ENCODE measurements around the gene PRAME. TPM values are rescaled to one million over a fixed set of nuclear protein-coding genes. Genes with fewer than 3 reads are reported as not detected.

Gene PRAME
- total and polyA plus RNA-seq, 10 of the 15 experiments (the other 5 are each of a cell fraction or from before 2014, with no cell fraction given): 0.40 to 2.5 (median 0.65) TPM

DNA sequence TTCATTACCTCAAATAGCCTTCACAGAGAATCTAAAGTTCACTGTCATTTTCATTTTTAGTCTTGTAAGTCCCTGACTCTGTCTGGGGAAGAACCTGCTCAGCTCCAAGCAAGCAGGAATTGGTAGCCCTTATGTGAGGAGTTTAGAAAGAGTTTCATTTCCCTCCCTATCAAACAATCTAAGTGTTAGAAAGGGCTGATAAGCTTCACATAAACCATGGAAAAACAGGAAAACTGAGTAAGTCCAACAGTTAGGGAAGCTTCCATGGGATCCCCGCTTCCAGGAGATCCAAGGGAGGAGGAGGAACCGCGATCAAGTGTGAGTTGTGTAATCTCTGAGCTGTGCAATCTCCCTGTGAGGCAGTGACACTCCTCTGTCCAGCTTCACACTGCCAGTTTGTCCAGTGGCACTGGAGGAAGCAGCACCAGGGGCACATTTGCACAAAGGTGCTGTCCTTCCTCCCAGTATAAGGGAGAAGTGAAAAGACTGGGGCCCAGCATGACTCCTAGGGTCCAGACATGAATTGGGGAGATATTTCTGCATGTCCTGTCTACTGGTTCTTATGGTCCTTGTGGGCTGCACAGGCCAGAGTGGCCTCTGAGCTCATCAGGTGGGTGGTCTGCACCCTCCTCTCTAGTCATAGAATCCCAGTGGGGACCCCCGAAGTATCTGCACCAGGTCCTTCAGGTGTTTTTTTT lies 4.3 kb downstream of the PRAME start:
- Histone ChIP-seq H4K20me1 (ENCODE audit: control insufficient read depth, insufficient read depth) (no peaks in the 10 kb centered on the region), H3K27ac (ENCODE audit: control insufficient read depth, insufficient read depth) (no peak overlapping the region), H3K27me3 (replicated peaks in 1 of 2; ENCODE audit: control insufficient read depth in 2 of 2, insufficient read depth in 2 of 2, low read length in 1 of 2) (no peaks in the 10 kb centered on the region), H3K4me2 (ENCODE audit: control insufficient read depth, insufficient read depth) (0 out of 2 replicates have a peak overlapping the region, but pooled peaks have one; percentile 17), H3K79me2 (ENCODE audit: control insufficient read depth, insufficient read depth, low read length) (no peaks in the 10 kb centered on the region), H3K4me3 (no peak overlapping the region), H3K4me1 (ENCODE audit: control insufficient read depth, insufficient read depth, low read length) (0 out of 2 replicates have a peak, but pooled peaks cover 4% of the 10 kb centered on the region), H2AFZ (ENCODE audit: control insufficient read depth, low read depth, low read length) (no peak overlapping the region), H3K36me3 (ENCODE audit: control insufficient read depth in 2 of 2, insufficient read depth in 2 of 2, low read length in 1 of 2) (no peaks in the 10 kb centered on the region), H3K9ac (ENCODE audit: control insufficient read depth, insufficient read depth, low read length) (no peak overlapping the region), H3K9me3 (replicated peaks; ENCODE audit: control insufficient read depth, insufficient read depth, low read length) (no peaks in the 10 kb centered on the region)
- FAIRE-seq (no peak), ATAC-seq (peak; percentile 73), DNase-seq (ENCODE audit: low read depth, low spot score) (no peak)
- ChIA-PET SMC1A (ENCODE audit: uncharacterized antibody, unreplicated experiment) (interaction anchor here (0.8 to 1.6 kb wide), 6 partner anchors 9 to 124 kb away, joined by 3 to 7 read pairs (median 3); no protein-coding TSS in a partner anchor), RAD21 (ENCODE audit: unreplicated experiment) (interaction anchor here (0.7 to 1.5 kb wide), 7 partner anchors 89 to 197 kb away, joined by 3 to 7 read pairs (median 3); no protein-coding TSS in a partner anchor), POLR2A (interaction anchor here (0.5 kb wide), 1 partner anchor 75 kb away, joined by 5 read pairs; no protein-coding TSS in a partner anchor), CTCF (interaction anchor here (0.6 to 3.5 kb wide), 9 partner anchors 19 to 510 kb away, joined by 3 to 21 read pairs (median 3); partner anchors contain the start of gene ZNF280B)
- in situ Hi-C loops (cut with MboI) (no loop called here), intact Hi-C loops (cut with micrococcal nuclease; ENCODE audit: unreplicated experiment) (loop anchor here (10.0 kb wide), 1 partner anchor 130 kb away; no protein-coding TSS in a partner anchor)
- no TSS peak for BruUV-seq (replicated peaks)
- WGBS (ENCODE audit: insufficient coverage, insufficient replicate concordance, low lambda C conversion rate, missing lambda C conversion rate): 77% methylated on average over 4 of the region's 4 CpGs
- no peak for TF ChIP-seq YBX1 (IDR thresholded peaks at IDR 0.05)
- peak; percentile 66 for TF ChIP-seq IKZF1 (conservative IDR thresholded peaks at IDR 0.05)
- TF ChIP-seq MEF2B (IDR thresholded peaks at IDR 0.05; ENCODE audit: partially characterized antibody, poor library complexity, severe bottlenecking): peak; percentile 24
- TF ChIP-seq, protein P1, sequence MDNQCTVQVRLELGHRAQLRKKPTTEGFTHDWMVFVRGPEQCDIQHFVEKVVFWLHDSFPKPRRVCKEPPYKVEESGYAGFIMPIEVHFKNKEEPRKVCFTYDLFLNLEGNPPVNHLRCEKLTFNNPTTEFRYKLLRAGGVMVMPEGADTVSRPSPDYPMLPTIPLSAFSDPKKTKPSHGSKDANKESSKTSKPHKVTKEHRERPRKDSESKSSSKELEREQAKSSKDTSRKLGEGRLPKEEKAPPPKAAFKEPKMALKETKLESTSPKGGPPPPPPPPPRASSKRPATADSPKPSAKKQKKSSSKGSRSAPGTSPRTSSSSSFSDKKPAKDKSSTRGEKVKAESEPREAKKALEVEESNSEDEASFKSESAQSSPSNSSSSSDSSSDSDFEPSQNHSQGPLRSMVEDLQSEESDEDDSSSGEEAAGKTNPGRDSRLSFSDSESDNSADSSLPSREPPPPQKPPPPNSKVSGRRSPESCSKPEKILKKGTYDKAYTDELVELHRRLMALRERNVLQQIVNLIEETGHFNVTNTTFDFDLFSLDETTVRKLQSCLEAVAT (IDR thresholded peaks at IDR 0.05): no peak
- TF ChIP-seq IKZF2 (IDR thresholded peaks at IDR 0.05): peak; percentile 43 to 44; a peak in 2 of 4 replicates
- TF ChIP-seq DPF2 (IDR thresholded peaks at IDR 0.05): 0 out of 2 replicates have a peak, but pooled peaks have one; percentile 36

Data from GM12878 (cell line).